ENCODE results near the gene PKP3.
A peak's percentile ranks its signal among the peaks of the same experiment; 100 is the strongest.
"Not testable (repeated sequence)": the region's sequence is repeated elsewhere in the genome, so short reads cannot be mapped to it uniquely, and the experiment has no call there.

PKP3 gene

DNA sequence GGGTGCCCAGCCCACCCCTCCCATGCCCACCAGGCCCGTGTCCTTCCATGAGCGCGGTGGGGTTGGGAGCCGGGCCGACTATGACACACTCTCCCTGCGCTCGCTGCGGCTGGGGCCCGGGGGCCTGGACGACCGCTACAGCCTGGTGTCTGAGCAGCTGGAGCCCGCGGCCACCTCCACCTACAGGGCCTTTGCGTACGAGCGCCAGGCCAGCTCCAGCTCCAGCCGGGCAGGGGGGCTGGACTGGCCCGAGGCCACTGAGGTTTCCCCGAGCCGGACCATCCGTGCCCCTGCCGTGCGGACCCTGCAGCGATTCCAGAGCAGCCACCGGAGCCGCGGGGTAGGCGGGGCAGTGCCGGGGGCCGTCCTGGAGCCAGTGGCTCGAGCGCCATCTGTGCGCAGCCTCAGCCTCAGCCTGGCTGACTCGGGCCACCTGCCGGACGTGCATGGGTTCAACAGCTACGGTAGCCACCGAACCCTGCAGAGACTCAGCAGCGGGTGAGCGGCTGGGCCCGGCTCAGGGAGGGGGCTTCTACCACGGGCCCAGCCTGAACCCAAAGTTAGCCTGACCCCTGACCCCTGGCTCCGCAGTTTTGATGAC lies 3.0 kb downstream of the PKP3 start:
- peak; percentile 67 for DNase-seq

DNA sequence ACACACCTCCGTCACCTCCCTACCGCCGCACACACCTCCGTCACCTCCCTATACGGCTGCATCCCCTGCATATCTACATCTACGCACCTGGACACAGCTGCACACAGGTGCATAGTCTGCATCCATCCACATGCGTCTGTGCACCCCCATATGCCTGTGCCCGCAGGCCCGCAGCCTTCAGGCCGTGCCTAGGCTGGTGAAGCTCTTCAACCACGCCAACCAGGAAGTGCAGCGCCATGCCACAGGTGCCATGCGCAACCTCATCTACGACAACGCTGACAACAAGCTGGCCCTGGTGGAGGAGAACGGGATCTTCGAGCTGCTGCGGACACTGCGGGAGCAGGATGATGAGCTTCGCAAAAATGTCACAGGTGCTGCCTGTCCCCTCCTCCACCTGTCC lies 4.8 kb downstream of the PKP3 start:
- DNase-seq, result no peak

DNA sequence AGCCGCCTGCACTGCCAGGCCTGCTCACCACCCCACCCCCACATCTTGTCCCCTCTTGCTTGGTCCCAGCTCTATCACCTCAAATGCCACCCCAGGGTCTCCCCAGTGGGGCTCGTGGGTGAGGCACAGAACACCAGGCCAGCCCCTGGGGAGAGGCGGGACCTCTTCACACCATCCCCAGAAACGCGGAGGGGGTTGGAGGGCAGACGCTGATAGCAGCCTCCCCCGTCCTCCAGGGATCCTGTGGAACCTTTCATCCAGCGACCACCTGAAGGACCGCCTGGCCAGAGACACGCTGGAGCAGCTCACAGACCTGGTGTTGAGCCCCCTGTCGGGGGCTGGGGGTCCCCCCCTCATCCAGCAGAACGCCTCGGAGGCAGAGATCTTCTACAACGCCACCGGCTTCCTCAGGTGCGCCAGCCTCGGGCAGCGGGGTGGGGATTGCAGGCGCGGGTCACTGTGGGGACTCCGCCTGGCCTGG lies 5.8 kb downstream of the PKP3 start:
- DNase-seq, result no peak

DNA sequence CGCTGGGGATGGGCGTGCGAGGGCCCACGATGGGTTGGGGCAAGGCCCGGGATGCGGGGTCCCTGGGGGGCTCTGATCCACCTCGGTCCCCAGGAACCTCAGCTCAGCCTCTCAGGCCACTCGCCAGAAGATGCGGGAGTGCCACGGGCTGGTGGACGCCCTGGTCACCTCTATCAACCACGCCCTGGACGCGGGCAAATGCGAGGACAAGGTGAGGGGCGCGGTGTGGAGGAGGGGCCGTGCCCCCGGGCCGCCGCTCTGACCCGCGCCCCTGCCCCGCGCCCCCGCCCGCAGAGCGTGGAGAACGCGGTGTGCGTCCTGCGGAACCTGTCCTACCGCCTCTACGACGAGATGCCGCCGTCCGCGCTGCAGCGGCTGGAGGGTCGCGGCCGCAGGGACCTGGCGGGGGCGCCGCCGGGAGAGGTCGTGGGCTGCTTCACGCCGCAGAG lies 6.3 kb downstream of the PKP3 start:
- DNase-seq, result no peak

DNA sequence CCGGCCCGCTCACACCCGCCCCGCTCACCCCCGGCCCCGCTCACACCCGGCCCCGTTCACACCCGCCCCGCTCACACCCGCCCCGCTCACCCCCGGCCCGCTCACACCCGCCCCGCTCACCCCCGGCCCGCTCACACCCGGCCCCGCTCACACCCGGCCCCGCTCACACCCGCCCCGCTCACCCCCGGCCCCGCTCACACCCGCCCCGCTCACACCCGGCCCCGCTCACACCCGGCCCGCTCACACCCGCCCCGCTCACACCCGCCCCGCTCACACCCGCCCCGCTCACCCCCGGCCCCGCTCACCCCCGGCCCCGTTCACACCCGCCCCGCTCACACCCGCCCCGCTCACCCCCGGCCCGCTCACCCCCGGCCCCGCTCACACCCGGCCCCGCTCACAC lies 7.2 kb downstream of the PKP3 start:
- not testable (repeated sequence) for DNase-seq

DNA sequence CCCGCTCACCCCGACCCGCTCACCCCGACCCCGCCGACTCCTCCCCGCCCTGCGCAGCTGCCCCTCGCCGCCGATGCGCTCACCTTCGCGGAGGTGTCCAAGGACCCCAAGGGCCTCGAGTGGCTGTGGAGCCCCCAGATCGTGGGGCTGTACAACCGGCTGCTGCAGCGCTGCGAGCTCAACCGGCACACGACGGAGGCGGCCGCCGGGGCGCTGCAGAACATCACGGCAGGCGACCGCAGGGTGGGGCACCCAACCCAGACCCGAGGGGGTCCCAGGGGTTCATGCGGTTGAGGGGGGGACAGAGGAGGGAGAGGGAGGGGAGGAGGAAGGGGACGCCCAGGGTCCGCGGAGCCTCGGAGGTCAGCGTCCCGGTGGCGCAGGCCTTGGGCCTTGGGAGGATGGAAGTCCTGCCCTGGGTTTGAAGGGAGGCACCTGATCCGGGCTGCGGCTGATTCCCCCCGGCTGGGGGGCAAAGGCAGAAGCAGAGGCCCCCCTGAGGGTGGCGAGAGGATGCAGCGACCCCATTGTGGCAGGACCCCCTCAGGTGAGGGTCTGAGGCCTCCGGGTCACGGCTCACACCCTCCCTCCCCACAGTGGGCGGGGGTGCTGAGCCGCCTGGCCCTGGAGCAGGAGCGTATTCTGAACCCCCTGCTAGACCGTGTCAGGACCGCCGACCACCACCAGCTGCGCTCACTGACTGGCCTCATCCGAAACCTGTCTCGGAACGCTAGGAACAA lies 9.2 kb downstream of the PKP3 start:
- DNase-seq, result no peak

DNA sequence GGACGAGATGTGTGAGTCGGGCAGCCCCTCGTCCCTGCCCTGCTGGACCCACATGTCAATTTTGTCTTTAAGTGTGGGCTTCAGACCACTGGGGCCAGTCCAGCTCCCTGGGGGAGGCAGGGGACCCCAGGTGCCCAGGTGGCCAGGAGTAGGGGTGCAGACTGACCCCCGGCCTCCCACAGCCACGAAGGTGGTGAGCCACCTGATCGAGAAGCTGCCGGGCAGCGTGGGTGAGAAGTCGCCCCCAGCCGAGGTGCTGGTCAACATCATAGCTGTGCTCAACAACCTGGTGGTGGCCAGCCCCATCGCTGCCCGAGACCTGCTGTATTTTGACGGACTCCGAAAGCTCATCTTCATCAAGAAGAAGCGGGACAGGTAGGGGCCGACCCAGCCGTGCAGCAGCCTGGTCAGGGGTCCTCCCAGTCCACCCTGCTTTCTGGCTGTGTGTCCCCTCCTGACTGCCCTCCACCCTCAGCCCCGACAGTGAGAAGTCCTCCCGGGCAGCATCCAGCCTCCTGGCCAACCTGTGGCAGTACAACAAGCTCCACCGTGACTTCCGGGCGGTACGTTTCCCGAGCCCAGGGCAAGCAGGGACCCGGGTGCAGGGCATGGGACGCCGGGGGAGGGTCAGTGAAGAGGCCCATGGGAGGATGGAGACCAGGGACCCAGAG lies 9.9 kb downstream of the PKP3 start:
- DNase-seq, result no peak

DNA sequence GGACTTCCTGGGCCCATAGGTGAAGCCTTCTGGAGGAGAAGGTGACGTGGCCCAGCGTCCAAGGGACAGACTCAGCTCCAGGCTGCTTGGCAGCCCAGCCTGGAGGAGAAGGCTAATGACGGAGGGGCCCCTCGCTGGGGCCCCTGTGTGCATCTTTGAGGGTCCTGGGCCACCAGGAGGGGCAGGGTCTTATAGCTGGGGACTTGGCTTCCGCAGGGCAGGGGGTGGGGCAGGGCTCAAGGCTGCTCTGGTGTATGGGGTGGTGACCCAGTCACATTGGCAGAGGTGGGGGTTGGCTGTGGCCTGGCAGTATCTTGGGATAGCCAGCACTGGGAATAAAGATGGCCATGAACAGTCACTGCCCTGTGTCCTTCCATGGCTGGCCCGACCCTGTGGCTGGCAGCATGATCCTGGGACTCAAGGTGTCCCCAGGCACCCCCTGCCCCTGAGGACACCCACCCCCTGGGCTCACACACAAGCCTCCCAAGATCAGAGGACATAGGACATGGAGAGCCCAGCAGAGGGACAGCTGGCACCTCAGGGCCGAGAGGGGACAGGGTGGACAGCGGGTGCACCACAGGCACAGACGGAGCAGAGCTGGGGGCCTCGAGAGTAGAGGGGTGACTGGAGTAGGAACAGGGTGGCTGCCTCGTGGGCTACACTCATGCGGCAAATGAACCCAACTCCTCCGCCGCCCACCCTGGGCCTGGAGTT lies 10.7 kb downstream of the PKP3 start:
- DNase-seq, result no peak

DNA sequence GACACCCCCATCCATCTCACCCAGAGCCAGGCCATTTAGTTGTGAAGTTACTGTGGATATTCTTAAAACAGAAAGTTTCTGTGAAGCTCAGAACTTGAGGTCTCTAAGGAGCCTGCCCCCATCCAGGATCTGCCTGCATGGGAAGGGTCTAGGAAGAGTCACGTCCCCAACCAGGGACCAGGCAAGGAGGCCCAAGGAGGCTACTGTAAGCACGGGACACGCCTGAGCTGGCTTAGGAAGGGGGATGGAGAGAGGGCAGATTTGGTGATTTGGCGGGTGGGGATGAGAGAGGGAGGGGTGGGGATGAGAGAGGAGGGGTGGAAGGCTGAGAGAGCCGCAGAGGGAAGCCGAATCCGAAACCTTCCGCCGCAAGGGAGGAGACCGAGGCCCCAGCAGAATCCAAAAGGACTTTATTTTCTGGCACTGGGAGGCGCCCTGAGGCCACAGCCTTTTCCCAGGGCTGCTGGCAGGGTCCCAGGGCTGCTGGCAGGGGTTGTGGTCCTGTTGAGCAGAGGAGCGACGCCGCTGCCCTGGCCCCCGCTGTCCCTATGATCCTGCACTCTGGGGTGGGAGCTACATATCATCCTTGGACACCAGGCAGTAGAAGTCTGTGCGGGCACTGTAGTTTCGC lies 11.4 kb downstream of the PKP3 start:
- DNase-seq, result no peak

DNA sequence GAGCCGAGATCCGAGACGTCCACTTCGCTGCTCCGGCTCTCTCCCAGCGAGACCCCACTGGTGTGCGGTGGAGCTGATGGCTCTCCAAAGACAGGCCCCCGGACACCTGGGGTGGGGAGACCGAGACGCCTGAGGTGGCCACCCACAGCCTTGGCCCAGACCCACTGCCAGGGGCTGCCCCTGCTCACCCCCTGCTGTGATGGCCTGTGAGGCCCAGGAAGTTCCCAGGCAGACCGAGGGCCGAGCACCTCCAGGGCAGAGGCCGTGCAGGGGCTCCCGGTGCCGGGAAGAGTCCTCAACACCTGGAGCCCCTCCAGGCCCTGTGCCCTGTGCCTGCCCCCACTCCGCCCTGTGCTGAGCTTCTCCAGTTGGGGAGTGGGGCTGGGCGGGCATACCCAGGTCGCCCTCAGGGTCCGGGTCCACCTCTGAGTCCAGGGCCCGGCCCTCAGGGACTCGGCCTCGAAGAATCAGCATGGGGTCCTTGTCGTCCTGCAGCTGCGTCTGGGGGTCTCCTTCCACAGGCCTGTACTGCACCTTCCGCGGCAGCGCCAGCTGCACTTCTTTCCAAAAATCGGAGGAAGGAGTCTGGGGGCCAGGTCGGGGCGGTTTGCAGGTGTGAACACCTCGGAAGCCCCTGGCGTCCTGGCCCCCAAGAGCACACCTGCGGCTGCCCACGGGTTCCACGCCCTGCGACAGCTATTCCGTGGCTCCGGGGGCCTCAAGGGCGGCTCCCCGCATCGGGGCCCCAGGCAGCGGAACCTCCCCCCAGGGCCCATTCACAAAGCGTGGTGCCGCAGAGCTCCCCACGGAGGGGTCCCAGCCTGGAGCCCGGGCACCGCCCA lies 12.2 kb downstream of the PKP3 start:
- no peak for DNase-seq

DNA sequence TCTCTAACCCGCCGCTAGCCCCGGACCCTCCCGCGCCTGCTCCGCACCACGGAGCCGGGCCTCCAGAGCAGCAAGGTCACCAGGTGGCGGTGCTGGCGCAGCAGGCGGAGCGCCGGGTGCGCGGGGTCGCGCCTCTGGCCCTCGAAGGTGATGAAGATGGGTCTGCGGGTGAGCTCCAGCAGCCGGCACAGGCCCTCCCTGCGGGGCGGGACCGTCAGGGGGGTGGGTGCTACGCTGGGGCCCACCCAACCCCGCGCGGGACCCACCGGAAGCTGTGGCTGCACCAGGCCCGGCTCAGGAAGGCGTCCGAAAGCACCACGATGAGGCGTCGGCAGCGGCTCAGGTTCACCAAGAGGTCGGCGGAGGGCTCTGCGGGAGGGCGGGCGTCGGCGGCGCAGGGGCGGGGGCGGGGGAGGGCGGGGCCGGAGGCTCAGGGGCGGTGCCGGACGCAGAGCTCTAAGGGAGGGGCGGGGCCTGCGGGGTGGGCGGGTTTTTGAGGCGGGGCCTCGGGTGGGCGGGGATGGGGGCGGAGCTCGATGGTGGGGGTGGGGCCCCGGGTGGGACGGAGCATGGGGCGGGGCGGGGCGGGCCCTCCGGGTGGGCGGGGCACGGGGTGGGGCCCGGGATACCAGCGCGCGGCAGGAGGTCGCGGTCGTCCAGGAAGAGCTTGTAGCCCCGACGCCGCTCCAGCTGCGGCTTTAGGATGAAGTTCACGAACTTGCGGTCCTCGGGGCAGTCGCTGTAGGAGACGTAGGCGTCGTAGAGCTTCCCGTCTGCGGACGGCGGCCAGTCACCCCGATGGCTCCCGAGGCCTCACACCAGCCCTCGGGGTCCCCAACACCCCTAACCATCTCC lies 13.0 kb downstream of the PKP3 start:
- DNase-seq, result peak; percentile 96

DNA sequence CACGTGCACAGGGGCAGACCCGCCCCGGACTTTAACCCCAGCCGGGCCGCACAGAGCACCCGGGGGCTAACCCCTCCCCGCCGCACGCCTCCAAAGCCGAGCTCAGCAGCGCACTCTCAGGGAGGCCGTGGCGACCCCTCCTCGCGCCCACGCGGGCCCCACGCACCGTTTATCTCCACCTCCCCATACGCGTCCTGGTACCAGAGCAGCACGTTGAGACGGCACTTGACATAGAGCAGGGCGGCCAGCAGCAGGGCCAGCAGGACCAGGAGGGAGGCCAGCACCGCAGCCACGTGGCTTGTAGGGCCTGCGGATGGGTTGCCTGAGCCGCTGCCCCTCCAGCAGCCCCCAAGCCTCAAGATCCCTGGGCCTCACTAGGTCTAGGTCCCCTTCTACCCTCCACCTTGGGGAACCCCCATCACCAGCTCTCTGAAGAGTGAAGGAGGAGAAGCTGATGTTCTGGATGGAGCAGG lies 13.7 kb downstream of the PKP3 start:
- DNase-seq, result no peak

DNA sequence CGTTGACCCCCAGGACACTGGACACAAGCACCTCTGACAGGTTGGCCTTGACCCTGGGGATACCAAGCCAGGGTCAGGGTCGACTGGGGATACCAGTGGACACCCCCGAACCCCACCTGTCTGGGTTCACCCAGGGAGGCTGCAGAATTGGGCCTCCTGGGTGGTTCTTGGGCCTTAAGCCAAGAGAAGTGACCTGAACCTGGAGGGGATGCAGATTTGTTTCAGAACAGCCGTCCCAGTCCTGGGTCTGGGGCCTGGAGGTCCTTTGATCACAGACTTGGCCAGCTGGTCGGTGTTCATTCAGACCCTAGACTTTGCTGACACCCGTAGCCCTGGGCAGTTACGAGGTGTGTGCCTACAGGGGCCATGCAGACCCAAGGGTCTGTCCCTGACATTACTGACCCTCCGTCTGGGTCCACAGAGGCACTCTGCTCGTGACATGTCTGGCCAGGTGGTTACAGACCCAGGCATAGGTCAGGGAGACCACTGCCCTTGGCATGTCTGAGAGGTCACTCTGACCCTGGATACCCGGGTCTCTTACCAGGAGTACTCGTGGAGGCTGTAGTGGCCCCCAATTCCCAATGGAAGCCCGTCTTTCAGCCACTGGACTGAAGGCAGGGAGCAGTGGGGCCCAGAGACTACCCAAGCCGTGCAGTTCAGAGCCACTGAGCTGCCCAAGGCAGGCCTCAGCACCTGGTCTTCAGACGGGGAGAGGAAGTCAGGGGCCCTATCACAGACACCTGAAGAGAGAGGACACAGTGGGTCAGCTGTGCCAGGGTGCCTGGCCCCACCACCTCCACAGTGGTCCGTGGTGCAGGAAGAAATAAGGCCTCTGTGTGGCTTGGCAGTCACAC lies 14.4 kb downstream of the PKP3 start:
- no peak for DNase-seq

DNA sequence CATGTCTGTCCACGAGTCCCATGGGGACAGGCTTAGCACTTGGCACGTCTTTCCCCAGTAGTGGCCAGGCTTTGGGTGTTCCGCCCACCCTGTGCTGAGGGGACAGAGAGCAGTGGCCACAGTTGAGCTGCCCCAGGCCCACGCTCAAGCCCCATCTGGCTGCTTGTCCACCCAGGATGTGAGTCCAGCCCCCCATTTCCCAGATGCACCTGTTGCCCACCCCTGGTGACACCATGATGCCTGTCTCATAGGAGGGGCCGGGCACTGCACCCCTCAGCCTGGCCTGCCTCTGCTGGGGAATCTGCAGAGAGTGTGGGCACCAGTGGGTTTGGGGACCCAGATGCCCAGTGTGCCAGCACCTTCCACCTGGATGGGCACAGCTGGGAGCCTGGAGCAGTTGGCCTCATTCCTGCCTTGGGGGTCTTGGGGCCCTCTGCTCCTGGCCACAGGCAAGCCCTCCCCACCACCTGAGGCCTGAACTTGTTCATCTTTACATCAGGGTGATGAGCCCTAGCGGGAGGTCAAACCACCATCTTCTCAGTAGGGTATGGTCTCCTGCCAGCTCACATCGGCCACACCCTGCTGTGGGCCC lies 15.1 kb downstream of the PKP3 start:
- no peak for DNase-seq

DNA sequence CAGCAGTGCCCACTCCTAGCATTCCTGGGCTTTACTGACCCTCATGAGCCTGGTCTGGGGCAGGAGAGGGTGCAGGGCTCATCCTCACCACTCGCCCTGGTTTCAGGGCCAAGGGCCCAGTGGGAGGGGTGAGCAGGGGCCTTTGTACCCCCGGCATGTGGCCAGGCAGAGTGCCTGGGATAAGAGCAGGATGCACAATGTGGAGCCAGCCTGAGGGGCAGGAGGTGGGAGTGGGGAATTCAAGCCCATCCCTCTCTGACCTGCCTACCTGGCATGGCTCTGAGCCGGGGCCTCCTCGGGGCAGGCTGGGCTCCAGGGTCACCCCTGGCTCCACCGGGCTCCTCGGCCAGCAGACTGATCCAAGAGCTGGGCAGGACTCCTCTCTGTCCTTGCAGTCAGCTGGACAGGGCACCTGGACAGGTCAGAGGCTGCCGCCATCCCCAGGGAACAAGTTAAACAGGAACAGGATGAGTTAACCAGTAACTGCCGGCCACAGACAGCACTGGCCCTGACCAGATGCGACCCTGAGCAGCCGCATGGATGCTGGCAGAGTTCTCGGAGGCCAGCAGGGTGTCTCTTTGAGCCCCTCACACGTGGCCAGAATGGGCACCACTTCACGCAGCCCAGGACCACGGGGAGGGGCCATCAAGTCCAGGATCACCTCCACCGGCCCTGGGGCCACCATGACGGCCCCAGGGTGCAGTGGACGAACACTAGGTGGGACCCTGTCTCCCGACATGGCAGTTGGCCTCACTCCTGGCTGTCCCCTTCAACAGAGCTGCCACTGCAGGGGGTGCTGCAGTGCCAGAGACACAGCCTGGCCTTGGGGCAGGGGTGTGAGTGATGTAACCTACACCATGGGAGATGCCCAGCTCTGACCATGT lies 15.8 kb downstream of the PKP3 start:
- no peak for DNase-seq

DNA sequence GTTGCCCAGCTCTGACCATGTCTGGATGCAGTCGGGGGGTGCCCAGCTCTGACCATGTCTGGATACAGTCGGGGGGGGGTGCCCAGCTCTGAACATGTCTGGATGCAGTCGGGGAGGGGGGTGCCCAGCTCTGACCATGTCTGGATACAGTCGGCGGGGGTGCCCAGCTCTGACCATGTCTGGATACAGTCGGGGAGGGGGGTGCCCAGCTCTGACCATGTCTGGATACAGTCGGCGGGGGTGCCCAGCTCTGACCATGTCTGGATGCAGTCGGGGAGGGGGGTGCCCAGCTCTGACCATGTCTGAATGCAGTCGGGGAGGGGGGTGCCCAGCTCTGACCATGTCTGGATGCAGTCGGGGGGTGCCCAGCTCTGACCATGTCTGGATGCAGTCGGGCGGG lies 16.7 kb downstream of the PKP3 start:
- not testable (repeated sequence) for DNase-seq

DNA sequence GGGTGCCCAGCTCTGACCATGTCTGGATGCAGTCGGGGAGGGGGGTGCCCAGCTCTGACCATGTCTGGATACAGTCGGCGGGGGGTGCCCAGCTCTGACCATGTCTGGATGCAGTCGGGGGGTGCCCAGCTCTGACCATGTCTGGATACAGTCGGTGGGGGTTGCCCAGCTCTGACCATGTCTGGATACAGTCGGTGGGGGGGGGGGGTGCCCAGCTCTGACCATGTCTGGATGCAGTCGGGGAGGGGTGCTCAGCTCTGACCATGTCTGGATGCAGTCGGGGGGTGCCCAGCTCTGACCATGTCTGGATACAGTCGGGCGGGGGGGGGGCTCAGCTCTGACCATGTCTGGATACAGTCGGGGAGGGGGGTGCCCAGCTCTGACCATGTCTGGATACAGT lies 17.5 kb downstream of the PKP3 start:
- DNase-seq, result not testable (repeated sequence)

DNA sequence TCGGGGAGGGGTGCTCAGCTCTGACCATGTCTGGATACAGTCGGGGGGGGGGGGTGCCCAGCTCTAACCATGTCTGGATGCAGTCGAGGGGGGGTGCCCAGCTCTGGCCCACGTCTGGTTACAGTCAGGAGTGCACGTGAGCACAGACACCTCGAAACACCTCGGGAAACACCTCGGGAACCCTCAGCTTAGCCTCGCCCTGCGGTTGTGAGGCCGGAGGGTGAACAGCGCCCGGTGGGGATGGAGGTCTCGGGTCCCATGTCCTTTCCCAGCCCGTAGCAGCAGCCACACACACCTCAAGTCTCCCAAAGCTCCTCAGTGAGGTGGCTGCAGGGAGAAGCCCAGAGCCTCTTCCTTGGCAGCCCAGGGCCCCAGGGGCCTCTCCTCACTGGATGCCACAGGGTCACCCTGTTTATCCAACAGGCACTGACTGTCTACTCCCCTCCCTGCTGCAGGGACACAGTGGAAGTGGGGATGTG lies 18.7 kb downstream of the PKP3 start:
- no peak for DNase-seq
